ENCODE data around the gene EEPD1.

Gene EEPD1

DNA sequence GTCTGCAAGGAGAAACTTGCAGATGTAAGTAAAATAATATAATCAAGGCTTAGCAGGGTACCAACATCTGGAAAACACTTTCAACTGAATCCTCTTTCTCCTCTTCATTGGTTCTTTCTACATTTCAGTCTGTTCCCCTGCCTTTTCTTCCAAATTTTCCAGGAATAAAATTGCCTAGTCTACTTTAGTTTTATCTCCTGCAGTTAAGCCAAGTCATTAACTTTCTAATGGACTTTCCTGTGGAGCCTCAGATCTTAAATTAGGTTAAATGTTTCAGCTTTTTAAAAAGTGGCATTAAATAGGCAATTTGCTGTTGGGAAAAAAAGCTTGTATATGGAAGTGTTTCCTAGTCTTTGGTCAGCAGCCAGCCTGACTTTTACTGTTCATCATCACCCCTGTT, 70.8 kb downstream of the EEPD1 start:
- H3K4me3 ChIP-seq (ENCODE audit: low read depth, low read length) = no peak overlapping the region
- no peak for DNase-seq (ENCODE audit: low read depth)
- in situ Hi-C loops (cut with HindIII; ENCODE audit: low sequenced_read_pairs) = no loop called here
- TF ChIP-seq, protein P1, sequence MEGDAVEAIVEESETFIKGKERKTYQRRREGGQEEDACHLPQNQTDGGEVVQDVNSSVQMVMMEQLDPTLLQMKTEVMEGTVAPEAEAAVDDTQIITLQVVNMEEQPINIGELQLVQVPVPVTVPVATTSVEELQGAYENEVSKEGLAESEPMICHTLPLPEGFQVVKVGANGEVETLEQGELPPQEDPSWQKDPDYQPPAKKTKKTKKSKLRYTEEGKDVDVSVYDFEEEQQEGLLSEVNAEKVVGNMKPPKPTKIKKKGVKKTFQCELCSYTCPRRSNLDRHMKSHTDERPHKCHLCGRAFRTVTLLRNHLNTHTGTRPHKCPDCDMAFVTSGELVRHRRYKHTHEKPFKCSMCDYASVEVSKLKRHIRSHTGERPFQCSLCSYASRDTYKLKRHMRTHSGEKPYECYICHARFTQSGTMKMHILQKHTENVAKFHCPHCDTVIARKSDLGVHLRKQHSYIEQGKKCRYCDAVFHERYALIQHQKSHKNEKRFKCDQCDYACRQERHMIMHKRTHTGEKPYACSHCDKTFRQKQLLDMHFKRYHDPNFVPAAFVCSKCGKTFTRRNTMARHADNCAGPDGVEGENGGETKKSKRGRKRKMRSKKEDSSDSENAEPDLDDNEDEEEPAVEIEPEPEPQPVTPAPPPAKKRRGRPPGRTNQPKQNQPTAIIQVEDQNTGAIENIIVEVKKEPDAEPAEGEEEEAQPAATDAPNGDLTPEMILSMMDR (IDR thresholded peaks at IDR 0.05; ENCODE audit: low read depth, low read length, missing control alignments) = no peak

DNA sequence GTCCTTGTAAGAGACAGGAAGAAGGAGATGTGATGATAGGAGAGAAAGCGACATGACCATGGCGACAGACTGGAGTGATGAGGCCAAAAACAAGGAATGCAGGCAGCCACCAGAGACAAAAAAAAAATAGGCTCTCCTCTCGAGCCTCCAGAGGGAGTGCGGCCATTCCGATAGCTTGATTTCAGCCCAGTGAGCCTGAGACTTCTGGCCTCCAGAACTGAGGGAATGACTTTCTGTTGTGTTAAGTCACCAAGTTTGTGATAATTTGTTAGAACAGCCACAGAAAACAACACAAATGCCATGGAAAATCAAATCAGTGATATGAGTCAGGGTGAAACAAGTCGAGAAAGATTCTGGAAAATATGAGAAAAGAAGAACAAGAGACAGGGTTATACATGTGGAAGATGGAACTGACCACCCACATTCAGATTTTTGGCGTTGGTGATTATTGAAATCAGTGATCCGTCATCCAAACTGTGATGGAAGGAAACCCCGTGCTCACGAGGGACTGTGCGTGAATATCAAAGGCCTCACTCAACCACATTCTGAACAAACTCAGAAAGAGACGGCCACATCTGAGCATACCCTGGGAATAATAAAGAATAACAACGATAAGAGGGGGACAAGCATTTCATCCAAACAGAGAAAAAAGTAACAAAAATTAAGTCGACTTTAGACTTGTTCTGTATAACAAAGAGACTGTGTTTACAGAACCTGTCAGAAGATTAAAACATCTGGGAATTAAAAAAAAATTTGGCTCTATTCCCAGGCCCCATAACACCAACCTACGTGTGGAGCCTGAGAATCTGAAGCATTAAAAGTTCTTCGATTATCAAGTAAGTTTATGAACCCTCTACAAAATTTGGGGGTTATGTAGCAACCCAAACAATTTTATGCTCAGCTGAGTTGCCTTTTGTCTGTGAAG, 72.1 kb downstream of the EEPD1 start:
- TF ChIP-seq, protein P1 (IDR thresholded peaks at IDR 0.05; ENCODE audit: low read depth, low read length, missing control alignments) = no peak
- in situ Hi-C loops (cut with HindIII; ENCODE audit: low sequenced_read_pairs) = no loop called here
- H3K4me3 ChIP-seq (ENCODE audit: low read depth, low read length) = no peak overlapping the region
- DNase-seq (ENCODE audit: low read depth) = no peak

DNA sequence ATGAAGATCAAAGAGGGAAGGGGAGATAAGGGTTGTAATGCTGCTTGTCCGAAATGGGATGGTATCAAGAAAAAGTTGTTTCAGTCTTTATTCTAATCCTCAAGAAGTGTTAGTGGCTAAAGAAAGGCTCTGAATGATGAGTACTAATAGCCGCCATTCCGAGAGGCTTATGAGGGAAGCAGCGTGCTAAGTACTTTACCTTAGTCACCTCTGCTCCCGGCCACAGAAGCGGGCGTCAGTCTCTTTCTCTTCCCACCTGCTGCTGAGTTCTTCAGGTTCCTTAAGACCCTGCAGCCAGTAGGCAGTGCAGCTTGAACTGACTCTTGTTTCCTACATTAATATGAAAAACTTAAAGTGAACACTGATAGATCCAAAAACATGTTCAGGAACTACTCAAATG, 73.1 kb downstream of the EEPD1 start:
- no peak overlapping the region for H3K4me3 ChIP-seq (ENCODE audit: low read depth, low read length)
- DNase-seq (ENCODE audit: low read depth) = no peak
- in situ Hi-C loops (cut with HindIII; ENCODE audit: low sequenced_read_pairs) = no loop called here
- TF ChIP-seq, protein P1 (IDR thresholded peaks at IDR 0.05; ENCODE audit: low read depth, low read length, missing control alignments) = no peak

DNA sequence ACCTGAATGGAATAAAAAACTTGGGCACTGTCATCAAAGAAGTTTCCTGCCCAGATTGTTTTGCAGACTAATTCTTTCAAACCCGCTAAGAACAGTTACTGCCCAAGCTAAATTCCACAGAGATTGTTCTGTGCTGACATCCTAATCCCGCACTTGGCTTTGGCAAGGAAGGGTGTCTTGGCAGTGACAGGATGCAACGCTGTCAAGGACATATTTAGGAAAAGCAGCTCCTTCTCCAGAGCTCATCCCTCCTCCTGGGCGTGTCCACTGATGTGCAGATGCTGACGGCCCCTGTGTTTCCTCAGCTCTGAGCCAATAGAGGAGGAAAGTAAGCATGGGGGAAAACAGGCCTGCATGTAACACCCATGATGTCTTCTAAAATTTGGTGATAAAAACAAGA, 74.2 kb downstream of the EEPD1 start:
- in situ Hi-C loops (cut with HindIII; ENCODE audit: low sequenced_read_pairs) = no loop called here
- TF ChIP-seq, protein P1 (IDR thresholded peaks at IDR 0.05; ENCODE audit: low read depth, low read length, missing control alignments) = no peak
- H3K4me3 ChIP-seq (ENCODE audit: low read depth, low read length) = no peak overlapping the region
- DNase-seq (ENCODE audit: low read depth) = no peak

DNA sequence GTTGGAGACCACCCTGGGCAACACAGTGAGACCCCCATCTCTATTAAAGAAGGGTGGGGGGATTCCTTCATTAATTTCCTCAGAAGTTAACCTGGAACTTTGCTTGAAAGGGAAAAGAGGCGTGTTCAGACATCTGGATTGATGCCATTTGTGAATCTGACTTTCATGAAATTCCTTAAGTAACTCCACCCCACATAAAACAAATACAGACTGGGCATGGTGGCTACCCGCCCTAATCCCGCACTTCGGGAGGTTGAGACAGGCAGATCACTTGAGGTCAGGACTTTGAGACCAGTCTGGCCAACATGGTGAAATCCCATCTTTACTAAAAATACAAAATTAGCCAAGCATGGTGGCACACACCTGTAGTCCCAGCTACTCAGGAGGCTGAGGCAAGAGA, 75.0 kb downstream of the EEPD1 start:
- TF ChIP-seq, protein P1 (IDR thresholded peaks at IDR 0.05; ENCODE audit: low read depth, low read length, missing control alignments) = no peak
- H3K4me3 ChIP-seq (ENCODE audit: low read depth, low read length) = no peak overlapping the region
- in situ Hi-C loops (cut with HindIII; ENCODE audit: low sequenced_read_pairs) = no loop called here
- DNase-seq (ENCODE audit: low read depth) = no peak

DNA sequence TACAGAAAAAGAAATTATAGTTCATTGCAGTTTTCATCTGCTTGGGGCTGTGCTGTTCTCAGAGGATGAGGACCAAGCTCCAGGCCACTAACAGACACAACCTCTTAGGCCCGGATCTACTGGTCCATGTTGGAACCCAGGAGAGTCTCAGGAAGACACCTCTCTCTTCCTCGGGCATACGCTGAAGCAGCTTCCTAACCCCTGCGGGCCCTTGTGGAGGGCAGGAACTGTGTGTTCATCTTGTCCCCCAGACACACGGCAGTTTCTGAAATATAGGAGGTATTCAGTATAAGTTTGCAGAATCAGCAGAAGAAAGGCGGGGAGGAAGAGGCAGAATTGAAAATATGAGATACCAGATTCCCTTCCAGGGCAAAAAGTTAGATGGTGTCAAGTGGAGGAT, 78.4 kb downstream of the EEPD1 start:
- H3K4me3 ChIP-seq (ENCODE audit: low read depth, low read length) = no peak overlapping the region
- in situ Hi-C loops (cut with HindIII; ENCODE audit: low sequenced_read_pairs) = no loop called here
- DNase-seq (ENCODE audit: low read depth) = no peak
- TF ChIP-seq, protein P1 (IDR thresholded peaks at IDR 0.05; ENCODE audit: low read depth, low read length, missing control alignments) = no peak
